ENCODE data around the gene SHOC2.

- TF ChIP-seq CTCF (IDR thresholded peaks at IDR 0.05; ENCODE audit: low read length) = no peak
- TF ChIP-seq EZH2 (IDR thresholded peaks at IDR 0.05; ENCODE audit: borderline replicate concordance, low read length) = no peak
These were observed 47.9 kb upstream of the SHOC2 start, which contains the start of gene PDCD4 for GRCh38 chr10:110871298-110872084.

All from OCI-LY1 (cell line).